GM19351 (cell line): Measurements from ENCODE around the gene BCAS3.
A peak's percentile ranks its signal among the peaks of the same experiment; 100 is the strongest.
"Not testable (repeated sequence)": the region's sequence is repeated elsewhere in the genome, so short reads cannot be mapped to it uniquely, and the experiment has no call there.

ENCODE experiments used
- ATAC-seq: cut with Tn5 transposase; IDR thresholded peaks from one replicate; pipeline ENCODE4 v1.9.1; 2021; ENCODE audit warnings: mild to moderate bottlenecking, moderate library complexity; ENCODE audit not compliant: unreplicated experiment

Gene BCAS3

DNA sequence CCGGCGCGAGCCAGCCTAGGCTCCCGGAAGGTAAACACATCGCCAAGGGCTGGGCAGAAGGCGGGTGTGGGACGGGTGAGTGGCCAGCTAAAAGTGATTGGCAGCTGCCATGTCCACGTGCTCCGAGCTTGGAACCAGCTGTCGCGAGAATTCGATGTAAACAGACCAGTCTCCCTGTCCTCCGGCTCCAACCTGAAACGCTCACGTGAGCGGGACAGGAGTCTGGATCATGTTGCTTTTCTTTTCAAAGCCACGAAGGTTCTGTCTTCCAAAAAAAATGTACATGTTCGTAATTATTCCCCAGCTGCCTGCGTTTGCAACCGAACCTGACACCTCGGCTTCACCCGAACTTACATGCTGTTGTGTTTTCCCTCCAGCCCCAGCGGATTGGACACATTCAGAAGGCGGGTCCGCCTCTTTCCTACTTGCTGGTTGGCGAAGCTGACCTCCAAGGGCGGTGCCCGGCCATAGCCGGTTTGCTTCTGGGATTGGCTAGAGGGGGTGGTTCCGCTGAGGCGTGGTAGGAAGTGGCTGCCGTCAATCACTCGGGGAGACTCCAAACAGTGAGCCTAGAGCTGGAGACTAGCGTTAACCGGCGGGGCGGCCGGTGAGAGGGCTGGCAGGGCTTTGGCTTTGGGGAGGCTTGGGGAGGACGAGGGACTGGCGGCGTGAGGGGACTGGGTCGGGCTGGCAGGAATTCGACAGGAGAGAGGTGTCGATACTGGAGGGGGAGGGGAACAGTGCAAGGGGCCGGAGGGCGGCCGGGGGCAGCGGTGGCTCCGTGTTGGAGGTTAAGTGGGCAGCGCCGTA is at the start of gene BCAS3:
TSS of gene BCAS3 (plus strand) at position 544 of the 810 bp plus-strand sequence.
- ATAC-seq = peak; percentile 96

DNA sequence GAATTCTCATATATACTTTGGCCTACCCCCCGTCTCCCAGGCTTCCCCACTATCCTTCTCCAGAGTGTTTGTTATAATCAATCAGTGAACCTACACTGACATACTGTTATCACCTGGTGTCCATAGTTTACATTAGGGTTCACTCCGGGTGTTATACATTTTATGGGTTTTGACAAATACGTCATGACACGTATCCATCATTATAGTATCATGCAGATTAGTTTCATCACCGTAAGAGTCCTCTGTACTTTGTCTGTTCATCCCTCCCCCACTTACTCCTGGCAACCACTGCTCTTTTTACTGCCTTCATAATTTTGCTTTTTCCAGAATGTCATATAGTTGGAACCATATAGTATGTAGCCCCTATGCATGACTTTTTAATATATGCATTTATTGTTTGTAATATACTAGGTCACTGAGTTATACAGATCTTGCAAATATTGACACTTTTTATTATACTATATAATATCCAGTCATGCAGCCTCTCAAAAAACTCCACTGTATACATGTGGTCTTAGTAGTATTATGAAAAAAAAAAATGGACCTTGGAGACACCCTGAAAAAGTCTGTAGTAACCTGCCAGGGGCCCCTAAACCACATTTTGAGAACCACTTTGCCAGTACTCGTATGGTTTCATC is 49.3 kb upstream of the BCAS3 start:
- no peak for ATAC-seq

GRCh38 chr17:60629120-60629519 is 48.5 kb upstream of the BCAS3 start:
- no peak for ATAC-seq

DNA sequence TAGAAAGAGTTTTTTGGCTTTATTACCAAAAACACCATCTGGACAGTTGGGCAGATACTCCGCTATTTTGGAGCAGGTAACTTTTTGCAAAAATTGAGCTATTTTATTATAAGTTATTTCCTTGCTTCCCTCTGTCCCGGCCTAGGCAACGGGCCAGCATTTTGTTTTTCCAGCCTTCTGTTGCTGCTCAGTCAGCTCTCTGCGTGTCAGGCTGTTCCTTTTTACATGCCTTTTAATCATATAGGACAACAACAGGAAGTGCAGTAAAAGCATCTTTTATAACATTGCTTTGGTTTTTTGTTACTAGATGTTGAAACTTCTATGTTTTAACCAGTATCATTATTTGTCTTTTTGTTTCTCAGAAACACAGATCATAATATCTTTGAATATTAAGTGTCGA is 47.3 kb upstream of the BCAS3 start:
- no peak for ATAC-seq

GRCh38 chr17:60631119-60631518 is 46.5 kb upstream of the BCAS3 start:
- ATAC-seq = no peak

GRCh38 chr17:60637683-60638082 is 40.0 kb upstream of the BCAS3 start:
- no peak for ATAC-seq

DNA sequence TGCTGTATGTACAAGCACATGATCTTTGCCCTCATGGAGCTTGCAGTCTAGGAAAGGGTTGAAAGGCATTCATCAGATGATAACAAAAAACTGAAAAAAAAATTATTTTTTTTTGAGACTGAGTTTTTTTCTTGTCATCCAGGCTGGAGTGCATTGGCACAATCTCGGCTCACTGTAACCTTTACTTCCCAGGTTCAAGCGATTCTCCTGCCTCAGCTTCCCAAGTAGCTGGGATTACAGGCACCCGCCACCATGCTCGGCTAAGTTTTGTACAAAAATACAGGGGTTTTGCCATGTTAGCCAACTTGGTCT is 38.7 kb upstream of the BCAS3 start:
- ATAC-seq = no peak

- ATAC-seq = no peak
Observed at GRCh38 chr17:60640503-60640902, 37.1 kb upstream of the BCAS3 start.

DNA sequence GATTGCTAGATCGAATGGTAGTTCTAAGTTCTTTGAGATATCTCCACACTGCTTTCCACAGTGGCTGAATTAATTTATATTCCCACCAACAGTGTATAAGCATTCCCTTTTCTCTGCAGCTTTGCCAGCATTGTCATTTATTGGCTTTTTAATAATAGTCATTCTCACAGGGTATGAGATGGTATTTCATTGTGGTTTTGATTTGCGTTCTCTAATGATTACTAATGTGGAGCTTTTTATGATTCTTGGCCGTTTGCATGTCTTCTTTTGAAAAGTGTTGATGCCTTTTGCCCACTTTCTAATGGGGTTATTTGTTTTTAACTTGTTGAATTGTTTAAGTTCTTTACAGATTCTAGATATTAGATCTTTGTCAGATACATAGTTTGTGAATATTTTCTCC is 36.5 kb upstream of the BCAS3 start:
- ATAC-seq = no peak

DNA sequence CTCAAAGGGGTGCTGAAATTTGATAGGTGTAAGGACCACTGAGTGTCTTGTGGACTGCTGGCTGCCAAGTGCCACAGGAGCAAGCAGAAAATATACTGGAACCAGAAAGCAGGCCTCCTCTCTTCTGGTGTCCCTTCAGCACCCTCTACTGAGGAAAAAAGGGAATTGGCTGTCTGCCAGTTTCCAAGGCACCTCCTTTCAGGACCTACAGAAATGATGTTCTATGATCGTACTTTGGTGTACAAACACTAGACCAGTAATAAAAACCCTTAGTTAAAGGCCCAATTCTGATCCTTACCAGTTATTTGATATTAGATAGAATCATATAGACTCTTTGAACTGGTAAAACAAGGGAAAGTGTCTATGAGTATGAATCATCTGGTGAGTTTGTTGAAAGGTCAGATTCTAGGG is 35.8 kb upstream of the BCAS3 start:
- no peak for ATAC-seq

DNA sequence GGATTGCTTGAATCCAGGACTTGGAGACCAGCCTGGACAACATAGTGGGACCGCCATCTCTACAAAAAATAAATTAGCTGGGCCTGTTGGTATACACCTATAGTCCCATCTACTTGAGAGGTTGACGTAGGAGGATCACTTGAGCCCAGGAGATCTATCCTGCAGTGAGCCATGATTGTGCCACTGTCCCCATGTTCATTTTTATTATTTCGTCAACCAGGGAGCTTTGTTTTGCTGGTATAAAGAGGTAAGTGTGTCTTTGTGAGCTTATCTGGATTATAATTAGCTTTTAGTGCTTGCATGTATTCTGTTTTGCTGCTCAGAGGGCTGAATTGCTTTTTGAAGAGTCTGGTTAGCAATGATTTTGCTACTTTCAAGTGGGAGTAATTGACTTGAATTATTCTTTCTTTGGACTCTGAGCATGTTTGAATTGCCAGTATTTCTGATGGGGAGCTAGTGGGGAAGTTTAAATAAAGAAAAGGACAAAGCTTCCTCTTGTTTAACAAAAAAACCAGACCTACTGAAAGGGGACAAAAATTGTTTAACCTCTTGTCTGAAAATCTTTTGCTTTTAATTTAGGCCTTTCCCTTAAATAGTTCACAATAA is 31.6 kb upstream of the BCAS3 start:
- no peak for ATAC-seq

GRCh38 chr17:60646701-60647100 is 30.9 kb upstream of the BCAS3 start:
- ATAC-seq = no peak

- ATAC-seq = no peak
Observed at GRCh38 chr17:60647705-60648104, 29.9 kb upstream of the BCAS3 start.

GRCh38 chr17:60652454-60653247 is 25.0 kb upstream of the BCAS3 start:
- peak; percentile 93 for ATAC-seq

GRCh38 chr17:60653569-60653968 is 24.1 kb upstream of the BCAS3 start:
- ATAC-seq = no peak

- ATAC-seq = no peak
Observed at GRCh38 chr17:60656499-60656898, 21.2 kb upstream of the BCAS3 start.

DNA sequence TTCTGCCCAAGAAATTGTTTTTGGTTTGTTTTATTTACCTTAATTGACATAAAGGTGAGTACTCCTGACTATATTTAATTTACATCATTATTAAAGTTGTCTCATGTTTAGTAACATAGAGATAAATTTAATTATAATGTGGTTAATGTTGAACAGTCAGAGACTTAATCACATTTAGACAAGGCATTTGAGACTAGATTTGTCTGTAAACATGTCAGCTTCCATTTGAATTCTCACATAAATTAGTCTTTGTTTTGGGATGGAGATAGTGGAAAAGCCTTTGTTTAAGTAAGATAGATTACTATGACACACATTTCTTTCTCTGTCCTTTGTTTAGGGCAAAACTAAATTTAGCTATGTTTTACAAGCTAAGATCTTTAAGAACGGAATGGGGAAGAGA is 18.5 kb upstream of the BCAS3 start:
- no peak for ATAC-seq

- no peak for ATAC-seq
Observed at GRCh38 chr17:60661489-60661888, 16.2 kb upstream of the BCAS3 start.

DNA sequence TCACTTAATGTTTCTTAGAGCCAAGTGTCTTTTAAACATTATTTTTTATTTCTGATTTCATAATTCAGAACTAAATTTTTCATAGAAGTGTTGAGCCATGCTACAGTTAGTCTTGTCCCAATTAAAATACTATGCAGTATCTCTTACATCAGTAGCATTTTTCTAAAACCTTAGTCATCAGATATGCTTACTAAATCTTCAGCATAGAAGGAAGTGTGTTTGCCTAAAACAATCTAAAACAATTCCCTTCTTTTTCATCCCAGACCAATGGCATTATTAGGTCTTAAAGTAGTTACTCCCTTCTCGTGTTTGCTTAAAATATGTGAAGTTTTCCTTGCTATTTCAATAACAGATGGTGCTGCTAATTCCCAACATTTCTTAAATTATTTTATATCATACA is 13.6 kb upstream of the BCAS3 start:
- no peak for ATAC-seq

GRCh38 chr17:60665602-60666001 is 12.0 kb upstream of the BCAS3 start:
- ATAC-seq = no peak

GRCh38 chr17:60668741-60669140 is 8.9 kb upstream of the BCAS3 start:
- not testable (repeated sequence) for ATAC-seq
